ENCODE measurements around the gene EHMT1.

GRCh38 chr9:137881591-137882505, 263.0 kb downstream of the EHMT1 start:
- TF ChIP-seq POLR2A (IDR thresholded peaks at IDR 0.05; ENCODE audit: low read length) (no peak), PBX3 (IDR thresholded peaks at IDR 0.05) (no peak), RFX5 (IDR thresholded peaks at IDR 0.05) (no peak), CHD2 (IDR thresholded peaks at IDR 0.05; ENCODE audit: low read length, partially characterized antibody) (no peak), TP53 (CRISPR knock-in tag; IDR thresholded peaks at IDR 0.05) (no peak), CTCF (IDR thresholded peaks at IDR 0.05) (no peak), ESRRA (IDR thresholded peaks at IDR 0.05; ENCODE audit: borderline replicate concordance, low read length) (no peak), JUN (IDR thresholded peaks at IDR 0.05) (no peak), HOXB5 (CRISPR knock-in tag; IDR thresholded peaks at IDR 0.05) (no peak), RAD21 (conservative IDR thresholded peaks at IDR 0.05 in 1 of 2, IDR thresholded peaks at IDR 0.05 in 1 of 2) (no peak), MYC (IDR thresholded peaks at IDR 0.05; ENCODE audit: borderline replicate concordance, low read length) (no peak), BHLHE40 (IDR thresholded peaks at IDR 0.05; ENCODE audit: low read depth, low read length) (no peak), REST (IDR thresholded peaks at IDR 0.05) (no peak), CEBPB (IDR thresholded peaks at IDR 0.05) (no peak)

Measured in A549 (cell line).